GM20431 (cell line): Measurements from ENCODE around the gene ZAR1L.

Source experiments
- in situ Hi-C: fragments of 300-500 bp; cut with MseI, MboI; formaldehyde crosslinking; loops from one replicate; pipeline ENCODE4 v1.15.0; 2020; ENCODE audit warnings: low sequenced_read_pairs; ENCODE audit not compliant: unreplicated experiment

ZAR1L gene

DNA sequence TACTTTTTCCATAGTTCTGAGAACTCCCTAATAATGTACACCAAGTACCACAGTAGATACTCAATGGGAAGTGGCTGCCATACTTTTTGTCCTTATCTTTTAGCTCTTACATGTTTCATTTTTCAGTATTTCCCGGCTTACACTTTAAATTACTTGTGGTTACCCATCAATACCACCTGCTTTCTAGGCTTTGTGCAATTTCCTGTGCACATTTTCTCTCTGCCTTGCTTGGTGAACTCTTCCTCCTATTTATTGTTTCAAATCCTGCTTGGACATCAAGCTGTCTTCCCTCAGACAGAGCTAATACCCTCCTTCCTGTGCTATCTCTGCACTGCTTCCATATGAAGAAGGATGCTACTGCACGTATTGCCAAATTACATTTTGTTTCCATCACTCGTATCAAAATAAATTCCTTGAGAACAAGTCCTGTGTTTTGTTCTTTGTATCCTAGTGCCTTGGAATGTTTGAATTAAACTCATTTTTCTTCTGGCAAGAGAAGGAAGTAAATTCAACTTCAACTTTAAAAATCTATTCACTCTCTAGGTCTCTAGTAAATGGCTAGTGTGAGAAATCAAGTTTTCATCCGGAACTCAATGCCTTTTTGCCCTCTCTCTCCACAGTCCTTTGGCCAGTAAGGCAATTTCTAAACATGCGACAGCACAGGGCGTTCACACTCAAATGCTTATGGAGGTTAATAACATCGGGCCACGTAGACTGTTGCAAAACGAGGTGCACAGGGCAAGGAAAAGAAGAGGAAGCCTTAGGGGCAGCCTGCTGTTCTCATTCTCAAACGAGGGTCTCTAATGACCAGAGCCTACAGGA lies 5.6 kb downstream of the ZAR1L start:
- in situ Hi-C loops, result loop anchor here (25.0 kb wide), 2 partner anchors 297 to 397 kb away; no protein-coding TSS in a partner anchor

DNA sequence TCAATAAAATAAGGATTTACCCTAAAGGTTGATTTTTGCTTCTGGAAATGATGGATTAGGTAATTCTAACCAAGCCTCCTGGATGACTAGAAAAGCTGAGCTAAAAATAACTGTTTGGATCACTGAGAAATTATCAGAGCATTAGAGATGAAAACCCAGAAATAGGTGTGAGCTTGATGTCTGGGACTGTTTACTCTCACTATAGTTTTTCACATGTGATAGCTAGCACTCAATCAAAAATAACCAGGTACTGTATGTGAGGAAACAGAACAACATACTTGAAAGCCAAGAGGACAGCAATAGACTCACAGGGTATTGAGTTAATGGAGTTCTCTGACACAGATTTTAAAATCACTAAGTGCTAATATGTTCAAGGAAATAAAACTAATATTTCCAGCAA lies 9.5 kb downstream of the ZAR1L start:
- in situ Hi-C loops, result loop anchor here (25.0 kb wide), 2 partner anchors 293 to 393 kb away; no protein-coding TSS in a partner anchor

DNA sequence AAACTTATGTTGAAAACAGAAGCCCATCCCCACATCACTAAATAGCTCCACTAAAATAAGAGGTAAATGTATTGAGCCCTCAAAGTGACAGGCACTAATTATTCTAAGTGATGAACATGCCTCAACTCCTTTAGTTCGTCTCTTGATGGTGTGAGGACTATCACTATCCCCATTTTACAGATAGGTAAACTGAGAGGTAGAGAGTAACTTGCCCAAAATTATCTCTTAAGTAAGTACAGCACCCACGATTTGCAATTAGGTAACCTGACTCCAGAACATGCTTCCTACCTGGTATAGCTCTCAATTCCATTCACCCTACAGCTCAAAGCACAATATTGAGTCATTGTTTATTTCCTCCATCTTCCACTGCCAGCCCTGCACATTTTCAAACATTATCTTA lies 12.7 kb downstream of the ZAR1L start:
- in situ Hi-C loops, result loop anchor here (25.0 kb wide), 2 partner anchors 290 to 390 kb away; no protein-coding TSS in a partner anchor

DNA sequence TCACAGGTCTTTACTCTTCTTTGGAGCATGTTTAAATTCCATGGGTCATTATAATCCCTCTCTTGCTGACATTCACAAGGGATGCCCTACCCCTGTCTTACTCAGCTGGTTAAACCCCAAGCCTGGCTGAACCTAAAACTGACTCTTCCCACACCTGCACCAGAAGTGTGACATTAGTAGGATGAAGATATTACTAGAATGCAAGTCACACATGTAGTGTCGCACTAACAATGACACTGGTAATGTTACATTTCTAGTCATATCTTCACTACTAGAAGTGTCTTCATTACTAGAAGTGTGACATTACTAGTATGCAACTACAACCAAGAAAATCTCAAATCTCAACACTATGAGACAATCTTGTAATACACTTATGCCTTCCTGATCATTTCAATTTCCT lies 14.2 kb downstream of the ZAR1L start:
- in situ Hi-C loops, result loop anchor here (25.0 kb wide), 2 partner anchors 289 to 389 kb away; no protein-coding TSS in a partner anchor

DNA sequence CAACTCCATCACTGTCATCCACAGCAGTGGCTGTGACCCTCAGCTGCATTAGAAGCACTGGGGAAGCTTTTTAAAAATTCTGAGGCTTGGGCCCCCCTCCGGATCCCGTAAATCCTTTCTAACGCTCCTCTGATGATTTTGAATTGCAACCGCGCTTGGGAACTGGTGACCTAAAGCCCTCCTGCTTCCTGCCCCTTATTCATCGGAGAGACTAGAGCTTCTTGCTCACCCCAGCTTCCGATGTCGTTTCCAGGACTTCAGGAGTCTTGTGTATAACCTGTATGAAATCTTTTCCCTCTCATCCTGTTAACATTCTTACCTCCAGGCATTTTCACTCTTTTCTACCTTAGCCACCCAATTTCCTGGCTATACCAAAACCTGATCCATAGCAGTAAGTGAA lies 14.8 kb downstream of the ZAR1L start:
- in situ Hi-C loops, result loop anchor here (25.0 kb wide), 2 partner anchors 288 to 388 kb away; no protein-coding TSS in a partner anchor

DNA sequence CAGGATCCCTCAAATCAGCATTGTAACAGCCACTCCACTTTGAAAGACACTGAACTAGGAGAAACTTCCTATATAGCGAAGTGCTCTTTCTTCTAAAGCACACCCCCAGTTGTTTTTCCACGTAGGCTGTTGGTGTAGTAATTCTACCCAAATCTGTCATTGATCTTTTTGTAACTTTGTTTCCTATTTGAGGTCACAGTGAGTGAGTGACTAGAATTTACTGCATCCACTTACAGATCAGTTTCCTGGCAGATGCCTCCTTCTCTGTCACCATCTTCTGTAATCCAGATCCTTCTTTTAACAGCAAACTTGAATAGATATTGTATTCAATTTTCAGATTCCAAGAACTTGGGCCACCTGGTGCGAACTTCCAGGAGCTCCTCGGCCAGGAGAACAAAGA lies 15.3 kb downstream of the ZAR1L start:
- in situ Hi-C loops, result loop anchor here (25.0 kb wide), 2 partner anchors 288 to 388 kb away; no protein-coding TSS in a partner anchor

DNA sequence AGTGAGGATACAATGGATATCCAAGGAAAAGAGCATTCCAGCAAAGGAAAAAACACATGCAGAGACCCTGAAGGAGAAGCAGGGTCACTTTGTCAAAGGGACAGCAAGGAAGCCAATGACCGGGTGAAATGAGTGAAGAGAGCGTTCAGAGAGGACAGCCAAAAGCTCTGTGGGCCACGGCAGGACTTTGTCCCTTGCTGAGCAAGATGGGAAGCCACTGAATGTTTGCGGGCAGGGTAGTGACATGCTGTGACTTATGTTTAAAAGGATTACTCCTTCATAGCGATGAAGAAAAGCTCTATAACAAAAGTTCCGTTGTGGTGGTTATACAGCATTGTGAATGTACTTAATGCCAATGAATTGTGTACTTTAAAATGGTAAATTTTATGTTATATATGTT lies 16.5 kb downstream of the ZAR1L start:
- in situ Hi-C loops, result no loop called here

DNA sequence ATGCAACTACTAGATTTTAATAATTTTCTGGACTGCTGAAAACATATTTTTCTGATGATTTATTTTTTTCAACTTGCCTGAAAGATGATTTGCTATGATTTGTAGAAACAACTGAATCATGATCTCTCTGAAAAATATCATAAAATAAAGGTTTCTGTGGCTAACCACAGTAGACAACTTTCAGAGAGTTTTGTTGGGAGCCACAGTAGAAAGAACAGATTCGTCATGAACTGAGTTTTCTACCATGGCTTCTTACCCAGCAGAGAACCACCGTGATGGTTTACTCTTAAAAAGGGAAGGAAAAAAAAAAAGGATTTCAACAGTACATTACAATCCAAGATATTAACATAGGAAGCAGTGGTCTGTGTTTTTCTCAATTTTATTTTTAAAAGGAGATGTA lies 18.0 kb downstream of the ZAR1L start:
- in situ Hi-C loops, result no loop called here

DNA sequence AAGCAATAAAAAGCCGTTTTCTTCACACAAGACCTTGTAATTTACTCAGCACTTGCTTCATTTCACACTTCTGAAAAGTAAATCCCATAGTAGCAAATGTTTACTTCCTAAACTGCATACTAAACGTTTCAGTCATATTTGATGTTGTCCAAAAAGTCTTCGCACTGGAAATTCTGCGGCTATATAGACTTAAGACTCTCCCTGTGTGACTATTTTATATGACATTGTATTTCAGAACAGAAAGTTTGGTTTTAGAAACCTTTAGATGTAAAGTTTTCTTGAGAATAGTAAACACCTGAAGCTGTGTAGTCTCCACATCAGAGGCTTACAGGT lies 29.6 kb downstream of the ZAR1L start:
- in situ Hi-C loops, result no loop called here

DNA sequence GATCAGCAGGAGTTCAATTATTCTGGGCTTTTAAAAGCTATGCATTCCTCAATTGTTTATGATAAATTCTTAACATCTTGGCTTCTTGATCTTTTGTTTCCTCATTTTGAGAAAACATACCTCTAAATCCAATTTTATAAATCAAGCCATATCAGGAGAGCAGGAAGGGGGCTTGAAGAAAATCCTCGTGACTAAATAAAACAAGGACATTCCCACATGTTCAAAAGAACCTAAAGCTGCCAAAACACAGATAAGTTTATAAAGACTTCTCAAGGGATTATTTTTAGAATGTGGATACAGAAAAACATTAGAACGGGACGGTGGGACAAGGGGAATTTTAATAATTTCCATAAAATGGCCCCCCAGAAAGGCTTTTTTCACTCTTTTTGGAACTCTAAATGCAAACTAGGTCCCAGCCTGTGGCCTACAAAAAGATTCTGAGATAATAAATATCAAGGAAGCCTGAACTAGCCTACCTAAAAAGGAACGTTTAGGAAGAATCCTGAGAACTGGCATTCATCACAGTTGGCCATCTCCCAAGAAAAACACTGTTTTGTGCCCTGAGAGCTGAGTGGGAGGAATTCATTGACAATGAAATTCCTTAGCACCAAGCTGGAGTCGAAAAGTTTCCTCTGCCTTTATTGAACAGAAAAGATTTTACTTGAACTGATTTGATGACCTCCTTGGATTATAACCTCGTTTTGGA lies 30.1 kb downstream of the ZAR1L start:
- in situ Hi-C loops, result no loop called here

DNA sequence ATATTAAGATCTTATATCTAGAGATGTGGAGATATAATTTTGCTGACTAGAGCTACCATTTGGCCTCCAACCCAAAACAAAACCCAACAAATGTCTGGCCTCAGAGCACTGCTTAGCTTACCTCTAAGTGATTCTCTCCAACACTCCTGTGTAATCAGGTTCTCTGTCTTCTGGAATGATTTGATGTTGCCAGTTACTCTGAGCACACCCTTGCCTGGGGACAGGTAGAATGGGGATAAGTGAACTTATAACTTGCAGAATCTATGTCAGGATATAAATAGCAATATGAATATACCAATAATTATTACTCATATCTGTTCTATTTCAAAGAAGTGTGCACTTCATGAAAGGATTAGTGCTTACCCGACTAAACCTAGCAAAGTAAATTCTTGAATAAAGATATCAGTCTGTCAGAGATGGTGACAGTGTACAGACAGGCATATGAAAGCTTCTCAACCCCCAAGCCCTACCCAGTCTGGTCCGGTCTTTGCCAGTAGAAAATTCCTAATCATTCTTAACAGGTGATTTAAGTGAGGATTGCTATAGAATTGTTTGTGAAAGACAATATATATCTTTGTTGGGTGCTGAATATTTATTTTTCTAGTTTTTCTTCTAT lies 33.0 kb downstream of the ZAR1L start:
- in situ Hi-C loops, result no loop called here

DNA sequence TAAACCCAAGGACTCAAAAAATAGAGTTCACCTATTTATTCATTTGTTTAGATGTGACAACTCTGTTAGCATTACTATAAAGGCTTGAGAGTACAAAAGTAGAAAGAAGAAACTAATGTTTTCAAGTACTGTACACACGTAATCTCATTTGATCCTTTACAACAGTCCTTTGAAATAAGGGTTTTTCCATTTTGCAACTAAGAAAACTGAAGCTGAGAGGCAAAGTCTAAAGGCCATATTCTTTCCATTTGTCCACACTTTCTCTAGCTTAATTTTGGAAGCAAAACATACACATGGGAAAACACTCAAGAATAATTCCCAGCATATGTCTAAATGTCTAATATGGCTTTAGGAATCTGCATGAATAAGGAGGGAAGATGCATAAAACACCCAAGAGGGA lies 34.1 kb downstream of the ZAR1L start:
- in situ Hi-C loops, result no loop called here

DNA sequence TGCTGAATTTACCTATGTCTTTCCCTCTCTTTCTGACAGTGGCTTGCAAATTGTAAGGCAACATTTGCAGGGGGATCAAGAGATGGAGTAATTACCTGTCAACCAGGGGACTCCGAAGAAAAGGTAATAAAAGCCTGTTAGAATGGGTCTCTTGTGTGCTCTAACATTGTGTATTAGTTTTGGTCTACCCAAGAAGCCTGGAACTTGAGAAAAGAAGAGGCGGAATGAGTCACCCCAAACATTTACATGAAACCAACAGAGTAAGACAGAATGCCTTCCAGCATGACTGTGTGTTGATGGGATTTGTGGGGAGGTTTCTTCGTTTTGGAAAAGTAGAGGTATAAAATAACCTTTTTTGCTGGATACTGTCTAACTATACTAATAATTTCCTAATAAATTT lies 36.7 kb downstream of the ZAR1L start:
- in situ Hi-C loops, result no loop called here

DNA sequence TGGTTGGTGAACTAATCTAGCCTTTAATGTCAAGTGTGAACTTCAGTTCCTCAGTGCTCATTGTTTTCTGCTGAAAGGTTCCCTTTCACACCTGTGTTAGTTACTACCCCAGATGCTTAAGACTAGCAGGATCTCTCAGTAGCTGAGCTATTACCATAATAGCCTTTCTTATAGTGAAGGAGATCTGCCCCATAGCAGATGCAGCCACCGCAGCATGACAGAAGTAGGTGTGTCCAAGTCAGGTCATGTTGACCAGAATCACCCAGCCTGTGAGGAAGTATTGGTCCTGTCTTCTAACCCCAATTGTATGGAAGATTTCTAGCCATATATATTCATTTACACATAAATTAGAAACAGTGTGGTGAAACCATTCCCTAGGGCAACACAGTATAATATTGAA lies 37.3 kb downstream of the ZAR1L start:
- in situ Hi-C loops, result no loop called here

DNA sequence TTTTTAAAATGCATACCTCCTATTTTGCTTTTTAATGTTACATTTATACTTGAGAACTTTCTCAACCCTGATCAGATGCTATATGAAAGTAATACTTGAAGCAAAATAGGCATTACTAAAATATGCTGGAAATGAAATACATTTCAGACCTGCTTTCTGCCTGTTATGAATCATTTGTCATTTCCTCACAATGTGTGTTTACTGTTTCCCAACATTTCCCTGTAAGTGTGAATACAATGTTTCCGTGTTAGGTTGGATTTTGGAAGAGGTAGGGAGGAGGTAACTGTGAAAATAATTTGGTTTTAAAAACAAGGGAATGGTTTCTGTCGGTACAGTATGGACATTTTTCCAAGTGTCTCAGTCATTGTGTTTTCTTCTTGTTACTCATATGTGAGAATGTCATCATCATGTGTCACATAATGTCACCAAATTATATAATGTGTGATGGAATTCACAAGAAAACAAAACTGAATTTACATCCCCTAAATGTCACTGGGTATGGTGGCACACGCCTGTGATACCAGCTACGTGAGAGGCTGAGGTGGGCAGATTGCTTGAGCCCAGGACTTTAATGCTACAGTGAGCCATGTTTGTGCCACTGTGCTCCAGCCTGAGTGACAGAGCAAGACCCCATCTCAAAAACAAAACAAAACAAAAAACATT lies 43.0 kb downstream of the ZAR1L start:
- in situ Hi-C loops, result no loop called here

DNA sequence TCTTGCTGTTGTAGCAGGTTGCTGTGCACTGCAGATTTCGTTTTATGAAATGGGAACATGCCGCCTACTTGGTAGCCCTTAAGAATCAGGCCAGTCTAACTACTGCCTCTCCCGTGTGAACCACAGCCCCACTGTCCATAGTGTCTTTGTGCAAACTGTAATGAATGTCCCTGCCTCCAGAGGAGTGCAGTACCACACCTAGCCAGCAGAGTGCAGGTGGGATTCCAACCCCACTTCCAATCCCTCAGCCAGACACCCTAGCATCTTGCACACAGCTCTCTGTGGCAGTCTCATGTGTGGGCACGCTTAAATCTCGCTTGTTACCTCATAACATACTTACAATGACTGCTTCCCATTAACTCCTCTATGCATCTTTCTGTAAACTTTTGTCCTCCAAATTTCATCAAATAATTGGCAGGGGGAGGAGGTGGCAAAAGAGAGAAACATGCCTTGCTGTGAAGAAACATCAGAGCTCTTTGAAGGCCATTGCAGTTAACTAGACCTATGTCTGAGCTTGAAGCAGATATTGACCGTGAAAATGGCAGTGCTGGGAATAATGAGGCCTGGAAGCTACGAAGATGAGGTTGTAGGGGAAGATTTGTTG lies 47.2 kb downstream of the ZAR1L start:
- in situ Hi-C loops, result no loop called here

DNA sequence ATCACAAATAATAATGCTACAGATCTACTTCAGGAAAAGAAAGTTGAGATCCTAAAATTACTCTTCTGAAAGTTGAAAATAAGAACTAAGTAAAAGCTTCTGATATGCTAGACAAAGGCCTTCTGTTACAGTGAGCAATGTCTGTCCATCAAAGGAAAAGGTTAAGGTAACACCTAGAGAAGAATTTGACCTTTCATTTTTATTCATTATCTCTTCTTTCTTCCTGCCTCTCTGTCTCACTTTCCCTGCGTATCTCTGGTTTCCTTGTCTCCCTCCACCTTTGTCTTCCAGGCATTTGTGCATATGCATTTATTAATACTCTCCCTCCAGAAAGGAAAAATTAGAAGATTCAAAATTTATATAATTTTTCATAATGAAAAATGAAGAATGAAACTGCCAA lies 49.0 kb downstream of the ZAR1L start:
- in situ Hi-C loops, result no loop called here

DNA sequence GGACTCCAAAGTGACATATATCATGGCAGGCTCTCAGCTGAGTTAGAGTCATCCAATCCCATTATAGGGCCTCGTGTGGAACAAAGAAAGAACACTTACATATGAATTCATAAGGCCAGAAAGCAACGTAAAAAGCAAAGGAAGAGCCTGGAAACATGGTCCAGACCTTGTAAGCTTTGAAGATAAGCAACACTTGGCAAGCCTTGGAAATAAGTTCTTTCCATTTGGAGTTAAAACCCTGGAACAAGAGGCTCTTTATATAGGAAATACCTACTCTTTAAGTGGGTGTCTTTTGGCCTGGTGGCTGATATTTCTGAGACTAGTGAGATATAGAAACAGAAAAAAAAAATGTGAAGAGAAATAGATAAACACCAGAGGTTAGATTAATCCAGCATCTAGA lies 49.4 kb downstream of the ZAR1L start:
- in situ Hi-C loops, result no loop called here

DNA sequence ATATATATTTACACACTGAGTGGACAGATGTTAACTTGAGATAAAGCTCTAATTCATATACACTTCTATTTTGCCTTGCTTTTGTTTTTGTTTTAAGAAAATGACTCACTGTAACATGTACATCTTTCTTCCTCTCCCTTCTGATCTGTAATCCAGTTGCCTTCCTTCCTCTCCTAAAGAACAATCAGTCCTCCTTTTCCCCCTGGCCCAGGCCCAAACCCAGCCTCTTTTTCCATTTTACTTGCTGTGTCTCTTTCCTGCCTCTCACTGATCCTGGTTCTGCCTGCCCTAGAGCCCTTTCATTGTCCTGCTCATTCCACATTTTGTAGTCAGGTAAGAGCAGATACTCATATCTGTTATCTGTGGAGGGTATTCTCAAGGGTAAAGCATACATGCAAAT lies 50.8 kb downstream of the ZAR1L start:
- in situ Hi-C loops, result no loop called here

DNA sequence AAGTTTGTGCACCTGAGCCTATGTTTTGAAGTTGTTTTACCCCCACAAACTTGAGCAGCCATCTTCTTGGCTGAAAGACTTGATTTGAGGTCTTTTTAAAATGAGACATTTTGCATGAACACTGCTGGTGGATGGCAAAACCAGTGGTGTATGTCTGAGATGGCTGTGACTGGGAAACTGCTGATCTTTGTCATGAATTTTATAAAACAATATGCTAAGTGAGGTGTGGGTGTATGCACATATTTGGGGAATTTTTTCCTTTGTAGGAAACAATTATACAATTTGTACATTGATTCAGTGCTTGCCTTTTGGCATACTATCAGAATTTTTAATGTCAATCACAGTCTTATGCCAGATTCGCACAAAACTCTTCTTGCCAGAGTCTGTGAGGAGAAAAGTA lies 52.5 kb downstream of the ZAR1L start:
- in situ Hi-C loops, result no loop called here
